Upper lobe of left lung (tissue), 6 donors: Measurements from ENCODE around the gene HOXC6. TPM values are rescaled to one million over a fixed set of nuclear protein-coding genes. Genes with fewer than 3 reads are reported as not detected.
A peak's percentile ranks its signal among the peaks of the same experiment; 100 is the strongest.

ENCODE experiments used
- ATAC-seq, 2 donors: fragments of 200-7000 bp; cut with Tn5 transposase; one replicate each; pipeline ENCODE4 v1.9.1; 2022; ENCODE audit warnings: mild to moderate bottlenecking in 2 of 2, moderate library complexity in 2 of 2; ENCODE audit not compliant: low FRiP score in 2 of 2
- DNase-seq, 2 donors: peaks; one replicate each; pipeline ENCODE4 v3.0.0-alpha.2; 2019 to 2020
- H3K27ac ChIP-seq, 4 donors: fragments of 200-600 bp; sonication (generic); one replicate each; pipeline ENCODE4 v1.5.1; 2016 to 2019
- H3K27me3 ChIP-seq, 4 donors: fragments of 200-600 bp; sonication (generic); one replicate each; pipeline ENCODE4 v1.5.1; 2017 to 2019
- H3K36me3 ChIP-seq, 4 donors: fragments of 200-600 bp; sonication (generic); one replicate each; pipeline ENCODE4 v1.5.1; 2016 to 2019
- H3K4me1 ChIP-seq, 4 donors: fragments of 200-600 bp; sonication (generic); one replicate each; pipeline ENCODE4 v1.5.1; 2018 to 2019
- H3K4me3 ChIP-seq, 4 donors: fragments of 200-600 bp; sonication (generic); one replicate each; pipeline ENCODE4 v1.5.1; 2017 to 2019; ENCODE audit warnings: mild to moderate bottlenecking in 2 of 4, moderate library complexity in 1 of 4
- H3K9me3 ChIP-seq, 4 donors: fragments of 200-600 bp; sonication (generic); one replicate each; pipeline ENCODE4 v1.5.1; 2018 to 2019
- CTCF ChIP-seq, 6 experiments: fragments of 450-650 bp in 4 of 6; fragments of 200-600 bp in 2 of 6; sonication (generic) in 2 of 6; IDR thresholded peaks; one replicate each; pipeline ENCODE4 v1.5.1; 2016 to 2019; ENCODE audit warnings: antibody characterized with exemption in 6 of 6
- EP300 ChIP-seq, 4 donors: sonication (generic); formaldehyde crosslinking; IDR thresholded peaks; one replicate each; pipeline ENCODE4 v1.5.1; 2017; ENCODE audit warnings: antibody characterized with exemption in 4 of 4, control low read depth in 2 of 4
- POLR2A ChIP-seq, 4 donors: fragments of 450-650 bp; IDR thresholded peaks; one replicate each; pipeline ENCODE4 v1.5.1; 2016 to 2017; ENCODE audit warnings: antibody characterized with exemption in 4 of 4, mild to moderate bottlenecking in 2 of 4
- POLR2AphosphoS5 ChIP-seq, 2 donors: sonication (generic); formaldehyde crosslinking; IDR thresholded peaks; one replicate each; pipeline ENCODE4 v1.5.1; 2017; ENCODE audit warnings: antibody characterized with exemption in 2 of 2
- WGBS, 2 donors: methylation state at CpG; one replicate each; pipeline ENCODE4 v1.1.5; 2017 to 2018; 5-methylcytosine and 5-hydroxymethylcytosine counted together
- total RNA-seq, 6 donors: library from RNA; depleted of rRNA in 4 of 6; stranded (reverse); fragments of >200 nt in 4 of 6; gene quantifications; one replicate each; pipeline versions ENCODE4 v1.1.0 to v1.2.1, GENCODE V29; 2016 to 2021
- donor health status: DM: no; HTN: no; CAD: no; lungs with moderate emphysema.
- donor health status: DM: no; HTN: yes; CAD: no; lungs with severe emphysema.

Gene HOXC6
- total RNA-seq, 6 donors from 2014 or later = 0.40 to 0.92 TPM; not detected in 4

DNA sequence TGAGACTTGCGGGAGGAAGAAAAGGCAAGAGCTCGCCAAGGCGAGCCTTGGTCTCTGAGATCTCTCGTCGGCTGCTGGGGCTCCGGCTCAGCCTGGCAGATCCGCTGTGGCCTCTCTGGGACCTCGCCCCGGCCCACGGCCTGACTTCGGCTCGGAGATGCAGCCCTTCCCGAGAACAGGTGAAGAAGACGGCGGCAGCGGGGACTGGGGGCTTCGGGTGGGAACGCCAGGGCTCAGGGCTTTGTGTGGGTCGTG lies 34.3 kb upstream of the HOXC6 start:
- no peak for ATAC-seq
- no peak for DNase-seq
- H3K27ac ChIP-seq = no peak overlapping the region
- H3K4me3 ChIP-seq = no peak overlapping the region
- WGBS, 2 donors = 8 to 9% methylated on average over 16 to 19 of the region's 19 CpGs
- TF ChIP-seq POLR2AphosphoS5 (IDR thresholded peaks at IDR 0.05) (no peak), POLR2A (IDR thresholded peaks at IDR 0.05) (no peak), EP300 (IDR thresholded peaks at IDR 0.05) (no peak), CTCF (IDR thresholded peaks at IDR 0.05) (no peak)
- H3K36me3 ChIP-seq = no peaks in the 10 kb centered on the region
- H3K27me3 ChIP-seq = peaks cover 2 to 84% (median 55%) of the 10 kb centered on the region in 4 donors
- no peaks in the 10 kb centered on the region for H3K9me3 ChIP-seq
- peaks cover 25 to 38% (median 30%) of the 10 kb centered on the region in 4 donors for H3K4me1 ChIP-seq

GRCh38 chr12:53994264-53995001 lies 33.8 kb upstream of the HOXC6 start:
- Histone ChIP-seq H3K36me3 (no peaks in the 10 kb centered on the region), H3K27ac (no peak overlapping the region), H3K9me3 (no peaks in the 10 kb centered on the region), H3K27me3 (peaks cover 2 to 86% (median 55%) of the 10 kb centered on the region in 4 donors), H3K4me3 (peak overlapping the region in 2 of 4 donors; percentile 48 to 62), H3K4me1 (peaks cover 23 to 34% (median 29%) of the 10 kb centered on the region in 4 donors)
- WGBS, 2 donors = 8% methylated on average over 45 to 58 of the region's 60 CpGs
- no peak for TF ChIP-seq EP300 (IDR thresholded peaks at IDR 0.05)
- TF ChIP-seq CTCF (IDR thresholded peaks at IDR 0.05) = no peak
- TF ChIP-seq POLR2AphosphoS5 (IDR thresholded peaks at IDR 0.05) = no peak
- no peak for TF ChIP-seq POLR2A (IDR thresholded peaks at IDR 0.05)
- DNase-seq (peak in 1 of 2 donors; percentile 88), ATAC-seq (peak in 1 of 2 donors; percentile 53)

GRCh38 chr12:53995002-53995377 lies 33.2 kb upstream of the HOXC6 start:
- peaks cover 22 to 40% (median 32%) of the 10 kb centered on the region in 4 donors for H3K4me1 ChIP-seq
- no peak overlapping the region for H3K27ac ChIP-seq
- H3K27me3 ChIP-seq = peaks cover 2 to 91% (median 57%) of the 10 kb centered on the region in 4 donors
- peak overlapping the region in 3 of 4 donors; percentile 44 to 62 (median 48) for H3K4me3 ChIP-seq
- H3K36me3 ChIP-seq = no peaks in the 10 kb centered on the region
- no peaks in the 10 kb centered on the region for H3K9me3 ChIP-seq
- TF ChIP-seq CTCF (IDR thresholded peaks at IDR 0.05) (no peak), POLR2A (IDR thresholded peaks at IDR 0.05) (no peak), EP300 (IDR thresholded peaks at IDR 0.05) (no peak), POLR2AphosphoS5 (IDR thresholded peaks at IDR 0.05) (no peak)
- ATAC-seq = no peak
- DNase-seq = no peak
- WGBS, 2 donors = 4% methylated on average over 14 to 17 of the region's 17 CpGs

- 0 to 3% methylated on average over 32 to 37 of the region's 48 CpGs for WGBS, 2 donors
- H3K27me3 ChIP-seq = peaks cover 2 to 95% (median 60%) of the 10 kb centered on the region in 4 donors
- peak overlapping the region; percentile 16 to 62 (median 46) for H3K4me3 ChIP-seq
- TF ChIP-seq EP300 (IDR thresholded peaks at IDR 0.05) (no peak), POLR2AphosphoS5 (IDR thresholded peaks at IDR 0.05) (no peak), CTCF (IDR thresholded peaks at IDR 0.05) (no peak), POLR2A (IDR thresholded peaks at IDR 0.05) (no peak)
- ATAC-seq (peak in 1 of 2 donors; percentile 74), DNase-seq (peak in 1 of 2 donors; percentile 86)
- no peak overlapping the region for H3K27ac ChIP-seq
- H3K9me3 ChIP-seq = no peaks in the 10 kb centered on the region
- peaks cover 27 to 46% (median 38%) of the 10 kb centered on the region in 4 donors for H3K4me1 ChIP-seq
- H3K36me3 ChIP-seq = no peaks in the 10 kb centered on the region
These were observed 32.6 kb upstream of the HOXC6 start for GRCh38 chr12:53995378-53996239.
